ENCODE measurements around the gene B3GNT9. TPM values are rescaled to one million over a fixed set of nuclear protein-coding genes. Genes with fewer than 3 reads are reported as not detected.
A peak's percentile ranks its signal among the peaks of the same experiment; 100 is the strongest.

The B3GNT9 gene
- total RNA-seq, 4 donors from 2014 or later: 1.5 to 69.1 (median 5.5) TPM

DNA sequence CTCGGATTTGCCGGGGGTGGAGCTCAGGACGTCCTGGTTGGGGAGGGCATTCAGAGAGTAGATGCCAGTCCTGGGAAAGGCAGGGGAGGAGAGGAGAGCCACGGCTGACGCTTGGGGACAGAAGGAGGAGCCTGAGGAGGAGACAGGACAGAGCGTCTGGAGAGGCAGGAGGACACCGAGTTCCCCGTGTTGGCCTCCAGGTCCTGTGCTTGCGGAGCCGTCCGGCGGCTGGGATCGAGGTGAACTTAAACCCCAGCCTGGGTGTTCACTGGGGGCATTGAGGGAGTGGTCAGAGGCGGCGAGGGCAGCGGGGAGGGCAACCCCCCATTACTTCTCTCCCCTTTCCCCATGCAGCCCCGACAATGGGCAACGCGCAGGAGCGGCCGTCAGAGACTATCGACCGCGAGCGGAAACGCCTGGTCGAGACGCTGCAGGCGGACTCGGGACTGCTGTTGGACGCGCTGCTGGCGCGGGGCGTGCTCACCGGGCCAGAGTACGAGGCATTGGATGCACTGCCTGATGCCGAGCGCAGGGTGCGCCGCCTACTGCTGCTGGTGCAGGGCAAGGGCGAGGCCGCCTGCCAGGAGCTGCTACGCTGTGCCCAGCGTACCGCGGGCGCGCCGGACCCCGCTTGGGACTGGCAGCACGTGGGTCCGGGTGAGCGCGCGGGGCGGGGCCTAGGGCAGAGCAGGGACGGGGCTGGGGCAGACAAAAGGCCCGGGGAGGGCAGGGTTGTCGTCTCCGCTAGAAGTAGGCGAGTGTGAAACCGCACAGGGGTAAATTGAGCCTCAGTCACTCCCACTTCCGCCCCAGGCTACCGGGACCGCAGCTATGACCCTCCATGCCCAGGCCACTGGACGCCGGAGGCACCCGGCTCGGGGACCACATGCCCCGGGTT is 23.3 kb upstream of the B3GNT9 start:
- in situ Hi-C loops (cut with MboI; ENCODE audit: low pct_ligation_motif_present in 1 of 4, low pct_unique_long_range_greater_than_20kb in 1 of 4, low sequenced_read_pairs in 3 of 4) (loop anchor here in 2 of 4 donors (25.0 kb wide), 2 partner anchors 187 to 212 kb away; partner anchors contain the start of genes CES3 (in 1 of the 2) and CES4A (in 1 of the 2)), intact Hi-C loops (cut with DNase I; ENCODE audit: low total_unique reads) (loop anchor here (5.0 kb wide), 1 partner anchor 367 kb away; no protein-coding TSS in a partner anchor)
- 0% methylated on average over 59 of the region's 71 CpGs; no CpG with 5 or more reads in 1 of the 2 donors for WGBS, 2 donors (ENCODE audit: low coverage in 1 of 2)
- H3K27me3 ChIP-seq: no peaks in the 10 kb centered on the region
- no peaks in the 10 kb centered on the region for H3K36me3 ChIP-seq
- H3K9me3 ChIP-seq: no peaks in the 10 kb centered on the region
- peak; percentile 65 to 93 (median 92) for TF ChIP-seq POLR2AphosphoS5 (IDR thresholded peaks at IDR 0.05)
- peak; percentile 96 for TF ChIP-seq POLR2A (IDR thresholded peaks at IDR 0.05)
- TF ChIP-seq EP300 (IDR thresholded peaks at IDR 0.05; ENCODE audit: low read depth): peak; percentile 5
- TF ChIP-seq CTCF (IDR thresholded peaks at IDR 0.05): peak in 4 of 5 experiments; percentile 8 to 30 (median 21)
- H3K27ac ChIP-seq: peak overlapping the region; percentile 89 to 95 (median 94)
- DNase-seq: peak; percentile 93
- peaks cover 39 to 62% (median 48%) of the 10 kb centered on the region in 4 donors for H3K4me1 ChIP-seq
- peak overlapping the region; percentile 29 to 52 (median 40) for H3K4me3 ChIP-seq

DNA sequence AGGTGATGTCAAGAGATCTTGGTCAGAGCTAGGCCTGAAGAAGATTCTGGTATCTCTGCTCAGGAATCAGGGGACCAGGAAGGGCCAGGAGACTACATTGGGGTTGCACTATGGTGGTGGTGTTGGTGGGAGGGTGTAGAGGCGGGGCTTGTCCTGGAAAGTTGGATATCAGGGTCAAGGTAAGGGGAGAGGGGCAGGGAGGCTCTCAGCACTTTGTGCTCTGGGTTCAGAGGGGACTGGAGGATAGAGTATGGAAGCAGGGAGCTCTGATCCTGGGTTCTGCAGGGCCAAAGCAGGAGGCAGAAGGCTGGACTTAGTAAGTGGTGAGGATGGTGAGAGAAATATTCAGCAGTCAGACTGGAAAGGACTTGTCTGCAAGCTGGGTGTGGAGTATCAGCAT is 22.5 kb upstream of the B3GNT9 start:
- no peak for TF ChIP-seq EP300 (IDR thresholded peaks at IDR 0.05; ENCODE audit: low read depth)
- TF ChIP-seq CTCF (IDR thresholded peaks at IDR 0.05): no peak
- TF ChIP-seq POLR2AphosphoS5 (IDR thresholded peaks at IDR 0.05): no peak
- TF ChIP-seq POLR2A (IDR thresholded peaks at IDR 0.05): no peak
- peak overlapping the region; percentile 29 to 52 (median 40) for H3K4me3 ChIP-seq
- H3K4me1 ChIP-seq: peaks cover 33 to 57% (median 43%) of the 10 kb centered on the region in 4 donors
- in situ Hi-C loops (cut with MboI; ENCODE audit: low pct_ligation_motif_present in 1 of 4, low pct_unique_long_range_greater_than_20kb in 1 of 4, low sequenced_read_pairs in 3 of 4) (loop anchor here in 2 of 4 donors (25.0 kb wide), 2 partner anchors 186 to 211 kb away; partner anchors contain the start of genes CES3 (in 1 of the 2) and CES4A (in 1 of the 2)), intact Hi-C loops (cut with DNase I; ENCODE audit: low total_unique reads) (loop anchor here (5.0 kb wide), 1 partner anchor 366 kb away; no protein-coding TSS in a partner anchor)
- H3K27ac ChIP-seq: peak overlapping the region; percentile 89 to 95 (median 94)
- DNase-seq: no peak
- 88 to 100% methylated on average over 1 of the region's 1 CpG for WGBS, 2 donors (ENCODE audit: low coverage in 1 of 2)
- no peaks in the 10 kb centered on the region for H3K27me3 ChIP-seq
- H3K9me3 ChIP-seq: no peaks in the 10 kb centered on the region
- H3K36me3 ChIP-seq: no peaks in the 10 kb centered on the region

GRCh38 chr16:67170949-67171649 is 20.3 kb upstream of the B3GNT9 start:
- 48 to 89% methylated on average over 6 to 14 of the region's 14 CpGs for WGBS, 2 donors (ENCODE audit: low coverage in 1 of 2)
- H3K27ac ChIP-seq: peak overlapping the region; percentile 82 to 87 (median 83)
- H3K4me3 ChIP-seq: peak overlapping the region; percentile 28 to 52 (median 43)
- no peak for TF ChIP-seq POLR2AphosphoS5 (IDR thresholded peaks at IDR 0.05)
- no peak for TF ChIP-seq EP300 (IDR thresholded peaks at IDR 0.05; ENCODE audit: low read depth)
- no peak for TF ChIP-seq POLR2A (IDR thresholded peaks at IDR 0.05)
- TF ChIP-seq CTCF (IDR thresholded peaks at IDR 0.05): no peak
- no peaks in the 10 kb centered on the region for H3K9me3 ChIP-seq
- no peak for DNase-seq
- H3K27me3 ChIP-seq: peaks cover 8% of the 10 kb centered on the region
- H3K36me3 ChIP-seq: no peaks in the 10 kb centered on the region
- in situ Hi-C loops (cut with MboI; ENCODE audit: low pct_ligation_motif_present in 1 of 4, low pct_unique_long_range_greater_than_20kb in 1 of 4, low sequenced_read_pairs in 3 of 4) (loop anchor here in 2 of 4 donors (25.0 kb wide), 2 partner anchors 184 to 209 kb away; partner anchors contain the start of genes CES3 (in 1 of the 2) and CES4A (in 1 of the 2)), intact Hi-C loops (cut with DNase I; ENCODE audit: low total_unique reads) (loop anchor here (5.0 kb wide), 1 partner anchor 364 kb away; no protein-coding TSS in a partner anchor)
- peaks cover 26 to 49% (median 37%) of the 10 kb centered on the region in 4 donors for H3K4me1 ChIP-seq

All from transverse colon (tissue), 4 donors.